ENCODE measurements around the gene ZMYM3.

DNA sequence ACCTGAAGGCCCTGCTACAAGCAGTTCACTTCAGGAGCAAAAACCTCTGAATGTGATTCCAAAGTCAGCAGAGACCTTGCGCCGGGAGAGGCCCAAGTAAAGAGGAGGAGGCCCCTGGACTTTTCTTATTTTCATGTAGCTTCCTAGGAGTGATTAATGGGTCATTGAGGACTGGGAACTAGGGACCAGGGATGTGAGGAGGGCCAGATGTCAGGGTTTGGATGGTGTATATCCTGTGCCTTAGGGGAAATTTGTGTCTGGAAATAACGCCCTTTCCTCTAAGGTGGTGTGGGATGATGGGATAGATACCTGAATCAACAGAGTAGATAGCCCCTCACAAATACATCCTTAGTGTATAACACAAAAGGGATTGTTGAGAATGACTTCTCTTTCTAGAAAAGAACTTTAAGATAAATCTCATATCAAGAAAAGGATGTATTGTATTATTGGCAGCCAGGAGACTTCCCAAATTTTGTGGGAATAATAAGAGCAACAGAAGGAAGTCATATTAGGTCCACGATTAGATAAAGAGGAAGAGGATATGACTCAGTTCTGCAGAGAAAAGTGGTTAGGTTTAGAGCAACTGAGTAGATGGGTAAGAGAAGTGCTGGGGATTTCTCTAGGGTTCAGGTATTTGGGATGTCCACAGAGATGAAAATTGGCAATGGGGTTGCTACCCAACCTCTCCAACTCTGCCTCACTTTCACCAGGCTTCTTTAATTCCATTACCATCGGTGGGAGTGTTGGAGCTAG lies 48.7 kb upstream of the ZMYM3 start:
- TF ChIP-seq EZH2 (IDR thresholded peaks at IDR 0.05; ENCODE audit: low read length): no peak
- TF ChIP-seq, protein P1, sequence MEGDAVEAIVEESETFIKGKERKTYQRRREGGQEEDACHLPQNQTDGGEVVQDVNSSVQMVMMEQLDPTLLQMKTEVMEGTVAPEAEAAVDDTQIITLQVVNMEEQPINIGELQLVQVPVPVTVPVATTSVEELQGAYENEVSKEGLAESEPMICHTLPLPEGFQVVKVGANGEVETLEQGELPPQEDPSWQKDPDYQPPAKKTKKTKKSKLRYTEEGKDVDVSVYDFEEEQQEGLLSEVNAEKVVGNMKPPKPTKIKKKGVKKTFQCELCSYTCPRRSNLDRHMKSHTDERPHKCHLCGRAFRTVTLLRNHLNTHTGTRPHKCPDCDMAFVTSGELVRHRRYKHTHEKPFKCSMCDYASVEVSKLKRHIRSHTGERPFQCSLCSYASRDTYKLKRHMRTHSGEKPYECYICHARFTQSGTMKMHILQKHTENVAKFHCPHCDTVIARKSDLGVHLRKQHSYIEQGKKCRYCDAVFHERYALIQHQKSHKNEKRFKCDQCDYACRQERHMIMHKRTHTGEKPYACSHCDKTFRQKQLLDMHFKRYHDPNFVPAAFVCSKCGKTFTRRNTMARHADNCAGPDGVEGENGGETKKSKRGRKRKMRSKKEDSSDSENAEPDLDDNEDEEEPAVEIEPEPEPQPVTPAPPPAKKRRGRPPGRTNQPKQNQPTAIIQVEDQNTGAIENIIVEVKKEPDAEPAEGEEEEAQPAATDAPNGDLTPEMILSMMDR (optimal IDR thresholded peaks at IDR 0.05 in 1 of 3, IDR thresholded peaks at IDR 0.05 in 1 of 3, conservative IDR thresholded peaks at IDR 0.05 in 1 of 3; ENCODE audit: extremely low read depth in 1 of 3, insufficient read depth in 2 of 3, low read length in 3 of 3): no peak
